ENCODE measurements around the gene TAS2R60.

GRCh38 chr7:143452495-143452894 lies 9.2 kb downstream of the TAS2R60 start:
- TF ChIP-seq CTCF (conservative IDR thresholded peaks at IDR 0.05; ENCODE audit: low read length) (no peak), EZH2phosphoT487 (IDR thresholded peaks at IDR 0.05; ENCODE audit: borderline replicate concordance, low read depth, low read length) (no peak)

Measured in OCI-LY7 (cell line).